Spleen (tissue), 11 donors: ENCODE results near the gene PLAAT4. TPM values are rescaled to one million over a fixed set of nuclear protein-coding genes. Genes with fewer than 3 reads are reported as not detected.
"Not testable (repeated sequence)": the region's sequence is repeated elsewhere in the genome, so short reads cannot be mapped to it uniquely, and the experiment has no call there.

Source experiments
- DNase-seq: peaks from one replicate; pipeline ENCODE4 v3.0.0-alpha.2; 2020
- H3K27ac ChIP-seq, 8 donors: fragments of 200-600 bp; sonication (generic) in 7 of 8; 1 replicate in 4 of 8; 2 replicates in 4 of 8; pipeline versions ENCODE4 v1.5.0 to v1.8.0; 2016 to 2021; ENCODE audit warnings: inconsistent platforms in 4 of 8, mild to moderate bottlenecking in 4 of 8, moderate library complexity in 1 of 8
- H3K27me3 ChIP-seq, 7 donors: fragments of 200-600 bp; sonication (generic) in 6 of 7; replicated peaks in 1 of 7; 1 replicate in 4 of 7; 2 replicates in 3 of 7; pipeline versions ENCODE4 v1.5.0 to v1.8.0; 2016 to 2021; ENCODE audit warnings: inconsistent platforms in 3 of 7, mild to moderate bottlenecking in 1 of 7
- H3K36me3 ChIP-seq, 6 donors: fragments of 200-600 bp; sonication (generic) in 5 of 6; 1 replicate in 4 of 6; 2 replicates in 2 of 6; pipeline versions ENCODE4 v1.5.0 to v1.8.0; 2016 to 2021; ENCODE audit warnings: inconsistent platforms in 2 of 6
- H3K4me1 ChIP-seq, 6 donors: fragments of 200-600 bp; sonication (generic) in 5 of 6; 1 replicate in 3 of 6; 2 replicates in 3 of 6; pipeline versions ENCODE4 v1.5.0 to v1.8.0; 2016 to 2021; ENCODE audit warnings: inconsistent platforms in 3 of 6
- H3K4me3 ChIP-seq, 8 donors: fragments of 200-600 bp; sonication (generic) in 7 of 8; 1 replicate in 4 of 8; 2 replicates in 4 of 8; pipeline versions ENCODE4 v1.5.0 to v1.8.0; 2016 to 2021; ENCODE audit warnings: inconsistent platforms in 4 of 8, mild to moderate bottlenecking in 4 of 8, moderate library complexity in 2 of 8
- H3K9me3 ChIP-seq, 8 donors: fragments of 200-600 bp; sonication (generic) in 7 of 8; 1 replicate in 4 of 8; 2 replicates in 4 of 8; pipeline versions ENCODE4 v1.5.0 to v1.8.0; 2016 to 2021; ENCODE audit warnings: inconsistent platforms in 4 of 8
- POLR2A ChIP-seq, 3 donors: fragments of 450-650 bp; IDR thresholded peaks; one replicate each; pipeline ENCODE4 v1.5.1; 2017; ENCODE audit warnings: antibody characterized with exemption in 3 of 3, mild to moderate bottlenecking in 1 of 3
- POLR2AphosphoS5 ChIP-seq, 3 donors: sonication (generic); formaldehyde crosslinking; IDR thresholded peaks; one replicate each; pipeline ENCODE4 v1.5.1; 2017; ENCODE audit warnings: antibody characterized with exemption in 3 of 3
- WGBS, 5 donors: extraction: QIAGEN DNeasy Blood & Tissue Kit in 3 of 5; methylation state at CpG; one replicate each; pipeline versions ENCODE4 v1.1.5 to v1.1.7; 2013 to 2018; 5-methylcytosine and 5-hydroxymethylcytosine counted together
- intact Hi-C: fragments of 100-400 bp; cut with DNase I; formaldehyde crosslinking; loops from one replicate; pipeline ENCODE4 v1.15.0; 2023; ENCODE audit warnings: low total_unique reads
- polyA plus RNA-seq, 3 donors: library from polyadenylated mRNA; stranded (reverse); fragments of 200-250 nt; gene quantifications; one replicate each; pipeline ENCODE4 v1.2.1, GENCODE V29; 2013
- total RNA-seq, 7 donors: library from RNA; depleted of rRNA in 3 of 7; stranded (reverse); fragments of >200 nt in 3 of 7; fragmentation: NEBNext Ultra II Directional in 4 of 7; extraction: Animal tissue kit (Norgen Biotek cat#: 25700) in 4 of 7; gene quantifications; one replicate each; pipeline versions ENCODE4 v1.1.0 to v1.2.1, GENCODE V29; 2016 to 2021
- TF ChIP-seq, protein P1 (sequence below), 11 experiments: fragments of 200-600 bp in 7 of 11; fragments of 450-650 bp in 4 of 11; sonication (generic) in 4 of 11; IDR thresholded peaks in 8 of 11; conservative IDR thresholded peaks in 3 of 11; 1 replicate in 7 of 11; 2 replicates in 4 of 11; pipeline versions ENCODE4 v1.4.0 to v1.8.0; 2016 to 2021; ENCODE audit warnings: antibody characterized with exemption in 11 of 11, inconsistent platforms in 4 of 11, mild to moderate bottlenecking in 1 of 11
- donor health status: healthy with polysubstance abuse.
- donor health status: DM: no; HTN: no; CAD: no; lungs with moderate emphysema.
- donor health status: DM: no; HTN: no; CAD: no.
- donor health status: Bipolar disorder and iron deficiency.
- donor health status: healthy.
- donor health status: DM: no; HTN: no; CAD: no.
- donor health status: DM: yes; HTN: yes; CAD: no.

The PLAAT4 gene
- total and polyA plus RNA-seq, 10 donors, result 55.6 to 105 (median 68.1) TPM

DNA sequence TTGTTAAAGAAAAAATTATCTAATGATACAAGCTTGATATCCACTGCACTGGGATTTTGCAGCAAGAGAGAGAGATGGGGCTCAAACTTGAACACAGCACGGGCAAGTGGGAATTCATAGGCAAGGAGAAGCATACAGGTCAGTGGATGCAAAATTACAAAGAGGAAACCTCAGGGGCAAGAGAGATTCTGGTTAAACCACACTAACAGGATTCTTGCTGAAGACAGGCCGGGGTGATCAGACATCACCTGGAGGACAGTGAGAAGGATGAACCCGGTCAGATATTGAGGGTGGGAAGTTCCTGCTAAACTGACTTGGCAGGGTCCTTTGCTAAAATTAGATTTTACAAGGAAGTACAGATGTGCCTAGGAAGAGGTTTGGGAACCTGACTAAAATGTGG lies 2.5 kb upstream of the PLAAT4 start:
- Histone ChIP-seq H3K9me3 (no peaks in the 10 kb centered on the region), H3K4me3 (no peak overlapping the region), H3K27me3 (no peaks in the 10 kb centered on the region), H3K4me1 (peaks cover 27 to 91% (median 71%) of the 10 kb centered on the region in 6 donors), H3K27ac (peak overlapping the region in 7 of 8 donors; percentile 24 to 89 (median 87)), H3K36me3 (no peaks in the 10 kb centered on the region)
- intact Hi-C loops, result no loop called here
- DNase-seq, result no peak
- 51 to 71% (median 59%) methylated on average over 3 of the region's 3 CpGs for WGBS, 5 donors
- no peak for TF ChIP-seq POLR2AphosphoS5 (IDR thresholded peaks at IDR 0.05)
- TF ChIP-seq, protein P1, sequence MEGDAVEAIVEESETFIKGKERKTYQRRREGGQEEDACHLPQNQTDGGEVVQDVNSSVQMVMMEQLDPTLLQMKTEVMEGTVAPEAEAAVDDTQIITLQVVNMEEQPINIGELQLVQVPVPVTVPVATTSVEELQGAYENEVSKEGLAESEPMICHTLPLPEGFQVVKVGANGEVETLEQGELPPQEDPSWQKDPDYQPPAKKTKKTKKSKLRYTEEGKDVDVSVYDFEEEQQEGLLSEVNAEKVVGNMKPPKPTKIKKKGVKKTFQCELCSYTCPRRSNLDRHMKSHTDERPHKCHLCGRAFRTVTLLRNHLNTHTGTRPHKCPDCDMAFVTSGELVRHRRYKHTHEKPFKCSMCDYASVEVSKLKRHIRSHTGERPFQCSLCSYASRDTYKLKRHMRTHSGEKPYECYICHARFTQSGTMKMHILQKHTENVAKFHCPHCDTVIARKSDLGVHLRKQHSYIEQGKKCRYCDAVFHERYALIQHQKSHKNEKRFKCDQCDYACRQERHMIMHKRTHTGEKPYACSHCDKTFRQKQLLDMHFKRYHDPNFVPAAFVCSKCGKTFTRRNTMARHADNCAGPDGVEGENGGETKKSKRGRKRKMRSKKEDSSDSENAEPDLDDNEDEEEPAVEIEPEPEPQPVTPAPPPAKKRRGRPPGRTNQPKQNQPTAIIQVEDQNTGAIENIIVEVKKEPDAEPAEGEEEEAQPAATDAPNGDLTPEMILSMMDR (IDR thresholded peaks at IDR 0.05 in 8 of 11, conservative IDR thresholded peaks at IDR 0.05 in 3 of 11), result no peak
- TF ChIP-seq POLR2A (IDR thresholded peaks at IDR 0.05), result no peak

DNA sequence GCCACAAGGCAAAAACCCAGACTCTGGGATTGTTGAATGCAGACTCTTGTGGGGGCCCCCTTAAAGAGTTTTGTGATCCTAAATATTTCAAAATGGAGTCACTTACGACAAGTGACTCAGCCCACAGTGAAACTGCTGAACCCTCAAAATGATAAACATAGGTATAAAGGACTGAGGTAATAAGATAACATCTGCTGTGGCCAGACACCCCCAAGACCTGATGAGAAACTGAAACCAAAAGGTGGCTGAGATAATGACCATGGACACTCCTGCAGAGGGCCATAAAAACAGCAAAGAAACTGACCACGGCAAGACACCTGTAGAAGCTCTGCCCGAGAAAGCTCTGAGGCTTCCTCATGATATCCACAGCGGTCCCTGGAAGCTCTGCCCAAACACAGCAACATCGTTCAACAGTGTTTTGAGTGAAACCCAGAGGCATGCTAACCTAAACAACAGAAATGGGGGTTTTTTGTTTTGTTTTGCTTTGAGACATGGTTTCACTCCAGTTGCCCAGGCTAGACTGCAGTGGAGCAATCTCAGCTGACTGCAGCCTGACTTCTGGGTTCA lies 1.6 kb upstream of the PLAAT4 start:
- TF ChIP-seq POLR2AphosphoS5 (IDR thresholded peaks at IDR 0.05) (no peak), POLR2A (IDR thresholded peaks at IDR 0.05) (no peak)
- TF ChIP-seq, protein P1 (IDR thresholded peaks at IDR 0.05 in 8 of 11, conservative IDR thresholded peaks at IDR 0.05 in 3 of 11), result no peak
- intact Hi-C loops, result no loop called here
- no peak for DNase-seq
- Histone ChIP-seq H3K4me3 (peak overlapping the region in 1 of 8 donors; percentile 15), H3K36me3 (peaks cover 0 to 9% (median 0%) of the 10 kb centered on the region in 6 donors), H3K27ac (peak overlapping the region; percentile 24 to 89 (median 85)), H3K27me3 (no peaks in the 10 kb centered on the region), H3K9me3 (no peaks in the 10 kb centered on the region), H3K4me1 (peaks cover 31 to 95% (median 80%) of the 10 kb centered on the region in 6 donors)
- WGBS, 5 donors, result 66 to 84% (median 82%) methylated on average over 5 of the region's 5 CpGs

DNA sequence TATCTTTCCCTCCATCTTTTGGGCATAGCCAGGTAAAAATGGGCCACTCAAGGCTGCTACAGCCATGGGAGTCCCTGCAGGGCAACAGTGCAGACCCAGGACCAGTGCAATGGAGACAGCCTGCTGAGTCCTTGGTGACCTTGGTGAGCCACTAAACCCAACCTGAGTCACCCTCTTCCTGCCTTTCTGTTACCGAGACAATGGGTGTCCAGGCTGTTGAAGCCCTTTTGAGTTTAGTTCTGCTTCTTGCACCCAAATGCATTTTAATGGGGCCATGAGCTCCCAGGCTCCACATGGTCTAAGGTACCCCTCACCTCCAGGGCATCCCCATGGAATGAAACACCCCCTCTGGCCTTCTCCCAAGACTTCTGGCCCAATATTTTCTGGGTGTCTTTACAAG lies 874 bp upstream of the PLAAT4 start:
- Histone ChIP-seq H3K4me1 (peaks cover 31 to 100% (median 86%) of the 10 kb centered on the region in 6 donors), H3K27ac (peak overlapping the region; percentile 53 to 89 (median 86)), H3K9me3 (no peaks in the 10 kb centered on the region), H3K4me3 (peak overlapping the region in 2 of 8 donors; percentile 57 to 68), H3K36me3 (peaks cover 0 to 15% (median 0%) of the 10 kb centered on the region in 6 donors), H3K27me3 (no peaks in the 10 kb centered on the region)
- DNase-seq, result no peak
- intact Hi-C loops, result no loop called here
- 36 to 62% (median 50%) methylated on average over 1 of the region's 1 CpG for WGBS, 5 donors
- TF ChIP-seq, protein P1 (IDR thresholded peaks at IDR 0.05 in 8 of 11, conservative IDR thresholded peaks at IDR 0.05 in 3 of 11), result no peak
- TF ChIP-seq POLR2A (IDR thresholded peaks at IDR 0.05) (no peak), POLR2AphosphoS5 (IDR thresholded peaks at IDR 0.05) (no peak)

DNA sequence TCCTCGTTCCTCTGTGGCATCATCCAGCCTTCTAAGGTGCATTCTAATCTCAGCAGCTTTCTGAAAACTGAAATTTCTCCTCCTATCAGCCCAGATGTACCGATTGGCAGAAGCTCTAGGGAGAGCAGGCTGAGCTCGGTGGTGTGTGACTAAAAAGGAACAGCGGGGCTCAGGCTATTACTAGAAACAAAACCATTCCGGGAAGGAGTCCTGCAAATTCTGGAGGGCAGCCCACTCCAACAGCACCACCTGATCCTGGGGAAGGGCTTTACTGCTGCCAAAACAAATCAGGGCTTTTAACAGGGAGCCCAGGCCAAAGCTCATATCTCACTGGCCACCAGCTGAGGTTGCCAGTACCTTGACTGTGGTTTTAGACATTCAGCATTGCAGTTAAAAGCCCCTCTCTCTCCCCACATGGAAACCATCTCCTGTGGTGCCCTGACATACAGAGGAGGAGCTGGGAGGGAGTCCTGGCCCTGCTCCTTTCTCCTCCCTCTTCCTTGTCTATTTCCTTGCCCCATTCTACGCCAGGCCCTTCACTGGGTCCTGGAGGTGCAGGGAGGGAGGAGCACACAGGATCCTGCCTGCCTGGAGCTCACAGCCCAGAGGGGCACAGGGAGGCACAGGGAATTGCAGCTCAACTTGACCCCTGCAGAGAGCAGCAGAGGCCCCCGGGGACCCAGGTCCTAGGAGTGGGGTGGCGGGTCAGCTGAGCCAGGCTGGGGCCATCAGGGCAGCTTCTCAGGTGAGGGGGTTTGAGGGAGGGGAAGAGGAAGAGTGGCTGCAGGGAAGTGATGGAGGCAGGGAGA lies 889 bp downstream of the PLAAT4 start:
- peak overlapping the region; percentile 53 to 89 (median 86) for H3K27ac ChIP-seq
- no peak for DNase-seq
- TF ChIP-seq POLR2AphosphoS5 (IDR thresholded peaks at IDR 0.05), result peak in 2 of 3 donors; percentile 11 to 50
- TF ChIP-seq POLR2A (IDR thresholded peaks at IDR 0.05), result peak in 1 of 3 donors; percentile 4
- TF ChIP-seq, protein P1 (IDR thresholded peaks at IDR 0.05 in 8 of 11, conservative IDR thresholded peaks at IDR 0.05 in 3 of 11), result no peak
- H3K9me3 ChIP-seq, result no peaks in the 10 kb centered on the region
- H3K4me1 ChIP-seq, result peaks cover 27 to 100% (median 77%) of the 10 kb centered on the region in 6 donors
- intact Hi-C loops, result no loop called here
- WGBS, 5 donors, result 24 to 31% (median 29%) methylated on average over 8 of the region's 8 CpGs
- peaks cover 0 to 18% (median 0%) of the 10 kb centered on the region in 6 donors for H3K36me3 ChIP-seq
- peak overlapping the region; percentile 32 to 68 (median 52) for H3K4me3 ChIP-seq
- no peaks in the 10 kb centered on the region for H3K27me3 ChIP-seq

DNA sequence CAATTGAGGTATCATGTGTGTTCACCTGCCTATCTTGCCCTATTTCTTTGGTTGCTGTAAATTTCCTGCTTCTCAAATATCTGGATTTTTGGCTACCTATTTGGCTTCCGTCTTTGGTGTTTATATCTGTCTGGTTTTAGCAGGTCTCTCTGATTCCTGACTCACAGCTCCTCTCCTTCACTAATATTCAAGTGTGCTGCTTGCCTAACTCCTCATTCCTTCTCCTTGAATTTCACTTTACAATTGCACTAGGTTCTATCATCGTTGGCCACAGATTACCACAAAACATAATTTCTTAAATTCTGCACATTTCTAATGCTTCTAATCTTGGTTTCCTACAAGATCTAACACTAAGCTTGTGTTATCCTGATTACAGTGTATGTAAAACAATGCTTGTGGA lies 5.9 kb downstream of the PLAAT4 start:
- H3K9me3 ChIP-seq, H3K4me3 ChIP-seq, H3K27me3 ChIP-seq, intact Hi-C loops, DNase-seq, H3K27ac ChIP-seq: not testable (repeated sequence)
- peaks cover 15 to 71% (median 42%) of the 10 kb centered on the region in 6 donors for H3K4me1 ChIP-seq
- WGBS, 5 donors, result 79 to 92% (median 88%) methylated on average over 2 of the region's 2 CpGs
- H3K36me3 ChIP-seq, result peaks cover 0 to 63% (median 23%) of the 10 kb centered on the region in 6 donors
